H9 (cell line): ENCODE measurements around the gene GGA2. TPM values are rescaled to one million over a fixed set of nuclear protein-coding genes. Genes with fewer than 3 reads are reported as not detected.

Experiments used
- DNase-seq: peaks from one replicate; pipeline ENCODE4 v3.0.0-alpha.2; 2017
- H2AFZ ChIP-seq: one replicate; pipeline ENCODE4 v1.6.1; 2013; ENCODE audit warnings: mild to moderate bottlenecking, low read length, control low read depth, moderate library complexity
- H2AK5ac ChIP-seq: 2 replicates; pipeline ENCODE4 v1.6.1; 2013; ENCODE audit warnings: low read length, control low read depth, mixed read lengths; ENCODE audit not compliant: insufficient read length
- H2BK120ac ChIP-seq: one replicate; pipeline ENCODE4 v1.6.1; 2013; ENCODE audit warnings: low read depth, mild to moderate bottlenecking, low read length, control low read depth, inconsistent platforms; ENCODE audit not compliant: poor library complexity, severe bottlenecking
- H2BK12ac ChIP-seq: 2 replicates; pipeline ENCODE4 v1.6.1; 2013; ENCODE audit warnings: low read length, control low read depth, mixed read lengths, low read depth; ENCODE audit not compliant: insufficient read length
- H2BK15ac ChIP-seq: 2 replicates; pipeline ENCODE4 v1.6.1; 2013; ENCODE audit warnings: low read depth, low read length, control low read depth
- H2BK20ac ChIP-seq: one replicate; pipeline ENCODE4 v1.6.1; 2013; ENCODE audit warnings: low read depth, mild to moderate bottlenecking, low read length, control low read depth, inconsistent platforms; ENCODE audit not compliant: poor library complexity, severe bottlenecking
- H2BK5ac ChIP-seq: 2 replicates; pipeline ENCODE4 v1.6.1; 2013; ENCODE audit warnings: low read length, control low read depth, mixed read lengths; ENCODE audit not compliant: insufficient read length
- H3K14ac ChIP-seq: 2 replicates; pipeline ENCODE4 v1.6.1; 2013; ENCODE audit warnings: low read length, control low read depth; ENCODE audit not compliant: insufficient read depth
- H3K18ac ChIP-seq: 2 replicates; pipeline ENCODE4 v1.6.1; 2013; ENCODE audit warnings: low read depth, mild to moderate bottlenecking, mixed read lengths, low read length, control low read depth; ENCODE audit not compliant: insufficient read length
- H3K23ac ChIP-seq: 2 replicates; pipeline ENCODE4 v1.6.1; 2013; ENCODE audit warnings: low read length, control low read depth, mixed read lengths, low read depth; ENCODE audit not compliant: insufficient read length
- H3K23me2 ChIP-seq: 2 replicates; pipeline ENCODE4 v1.6.1; 2013; ENCODE audit warnings: low read depth, mild to moderate bottlenecking, mixed read lengths, low read length, control low read depth; ENCODE audit not compliant: insufficient read length, poor library complexity, severe bottlenecking
- H3K27ac ChIP-seq: 2 replicates; pipeline ENCODE4 v1.5.1; 2013; ENCODE audit warnings: low read length, control low read depth, mixed read lengths, low read depth; ENCODE audit not compliant: insufficient read length
- H3K27me3 ChIP-seq: 2 replicates; pipeline ENCODE4 v1.6.1; 2013; ENCODE audit warnings: low read length, control low read depth, inconsistent platforms; ENCODE audit not compliant: insufficient read depth
- H3K4ac ChIP-seq: 2 replicates; pipeline ENCODE4 v1.6.1; 2013; ENCODE audit warnings: low read depth, mild to moderate bottlenecking, control low read depth, inconsistent platforms, low read length, moderate library complexity
- H3K4me1 ChIP-seq: 2 replicates; pipeline ENCODE4 v1.6.1; 2013; ENCODE audit warnings: low read length, control low read depth, inconsistent platforms; ENCODE audit not compliant: insufficient read depth
- H3K4me2 ChIP-seq: 2 replicates; pipeline ENCODE4 v1.6.1; 2013; ENCODE audit warnings: low read length, control low read depth, mixed read lengths; ENCODE audit not compliant: insufficient read length, insufficient read depth
- H3K56ac ChIP-seq: 2 replicates; pipeline ENCODE4 v1.6.1; 2013; ENCODE audit warnings: low read depth, mild to moderate bottlenecking, mixed read lengths, low read length, control low read depth; ENCODE audit not compliant: insufficient read length
- H3K79me1 ChIP-seq: 2 replicates; pipeline ENCODE4 v1.6.1; 2013; ENCODE audit warnings: low read depth, mild to moderate bottlenecking, moderate library complexity, low read length, control low read depth, inconsistent platforms; ENCODE audit not compliant: insufficient read depth, poor library complexity, severe bottlenecking
- H3K79me2 ChIP-seq: 2 replicates; pipeline ENCODE4 v1.6.1; 2013; ENCODE audit warnings: low read length, control low read depth, inconsistent platforms; ENCODE audit not compliant: insufficient read depth
- H3K9ac ChIP-seq: 2 replicates; pipeline ENCODE4 v1.6.1; 2013; ENCODE audit warnings: low read length, control low read depth, mixed read lengths; ENCODE audit not compliant: insufficient read length; ENCODE audit errors: extremely low read depth
- H3K9me3 ChIP-seq: one replicate; pipeline ENCODE4 v1.6.1; 2013; ENCODE audit warnings: low read depth, low read length, inconsistent platforms; ENCODE audit not compliant: control insufficient read depth
- H3T11ph ChIP-seq: one replicate; pipeline ENCODE4 v1.6.1; 2013; ENCODE audit warnings: mild to moderate bottlenecking, low read length, control low read depth, inconsistent platforms
- H4K20me1 ChIP-seq: one replicate; pipeline ENCODE4 v1.6.1; 2013; ENCODE audit not compliant: control insufficient read depth, insufficient read length, insufficient read depth
- H4K5ac ChIP-seq: 2 replicates; pipeline ENCODE4 v1.6.1; 2013; ENCODE audit warnings: low read depth, mild to moderate bottlenecking, mixed read lengths, low read length, control low read depth; ENCODE audit not compliant: insufficient read length
- H4K8ac ChIP-seq: replicated peaks from 2 replicates; pipeline ENCODE4 v1.6.1; 2013; ENCODE audit warnings: low read length, control low read depth, mixed read lengths, low read depth; ENCODE audit not compliant: insufficient read length
- H4K91ac ChIP-seq: 2 replicates; pipeline ENCODE4 v1.6.1; 2013; ENCODE audit warnings: low read depth, mild to moderate bottlenecking, moderate library complexity, mixed read lengths, low read length, control low read depth; ENCODE audit not compliant: insufficient read length
- H3K27ac Mint-ChIP-seq, 3 experiments: 2 replicates in 2 of 3; 3 replicates in 1 of 3; pipeline ENCODE4 v1.8.0; 2020 to 2021; ENCODE audit warnings: mixed read lengths in 3 of 3, mild to moderate bottlenecking in 1 of 3, moderate library complexity in 1 of 3
- H3K27me3 Mint-ChIP-seq: 2 replicates; pipeline ENCODE4 v1.8.0; 2021; ENCODE audit warnings: low read depth, mild to moderate bottlenecking, moderate library complexity, mixed read lengths
- H3K36me3 Mint-ChIP-seq, 3 experiments: 2 replicates in 2 of 3; 3 replicates in 1 of 3; pipeline ENCODE4 v1.8.0; 2020 to 2021; ENCODE audit warnings: low read depth in 3 of 3, mixed read lengths in 3 of 3; ENCODE audit not compliant: insufficient read depth in 1 of 3
- H3K4me1 Mint-ChIP-seq, 2 experiments: 2 replicates each; pipeline ENCODE4 v1.8.0; 2020; ENCODE audit warnings: mixed read lengths in 2 of 2
- H3K4me3 Mint-ChIP-seq, 2 experiments: 2 replicates in 1 of 2; 3 replicates in 1 of 2; pipeline ENCODE4 v1.8.0; 2020 to 2021; ENCODE audit warnings: mild to moderate bottlenecking in 2 of 2, mixed read lengths in 2 of 2, moderate library complexity in 1 of 2
- H3K9me3 Mint-ChIP-seq, 2 experiments: 2 replicates in 1 of 2; 3 replicates in 1 of 2; pipeline ENCODE4 v1.8.0; 2020; ENCODE audit warnings: mild to moderate bottlenecking in 2 of 2, mixed read lengths in 2 of 2, moderate library complexity in 1 of 2
- CTCF ChIP-seq: fragments of 200-600 bp; sonication (generic); conservative IDR thresholded peaks from 3 replicates; pipeline ENCODE4 v1.8.0; 2021; ENCODE audit warnings: antibody characterized with exemption, mild to moderate bottlenecking
- WGBS: extraction: QIAGEN DNeasy Blood & Tissue Kit; methylation state at CpG from one replicate; pipeline ENCODE4 v1.1.7; 2013; ENCODE audit warnings: missing lambda C conversion rate, low lambda C conversion rate, mixed read lengths; ENCODE audit not compliant: insufficient read length; ENCODE audit errors: extremely low coverage; 5-methylcytosine and 5-hydroxymethylcytosine counted together
- total RNA-seq: library from RNA; stranded (reverse); gene quantifications from 2 replicates; pipeline ENCODE4 v1.2.1, GENCODE V29; 2021

Gene GGA2
- total RNA-seq, 1 experiment from 2014 or later = 143 TPM

DNA sequence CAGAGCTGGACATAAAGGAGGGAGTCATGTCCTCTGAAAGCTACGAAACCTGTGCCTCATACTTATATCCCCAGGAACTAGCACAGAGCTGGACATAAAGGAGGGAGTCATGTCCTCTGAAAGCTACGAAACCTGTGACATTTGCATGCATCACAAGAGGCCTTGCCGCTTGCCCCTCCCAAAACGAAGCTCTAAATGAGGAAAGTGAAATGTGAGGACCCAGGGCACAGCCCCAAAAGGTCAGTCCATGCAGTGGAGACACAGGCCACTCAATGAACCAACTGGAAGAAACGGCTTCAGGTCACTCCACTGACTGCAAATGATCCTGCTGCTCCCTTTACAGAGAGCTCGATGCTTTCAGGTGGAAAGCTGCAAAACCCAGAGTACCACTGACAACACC is 95.6 kb downstream of the GGA2 start:
- no CpG with 5 or more reads among the region's 6 CpGs for WGBS
- H3T11ph ChIP-seq = no peak overlapping the region
- no peak overlapping the region for H2BK15ac ChIP-seq
- Mint-ChIP-seq H3K27ac (no peak overlapping the region), H3K4me3 (no peak overlapping the region), H3K4me1 (peaks cover 11% of the 10 kb centered on the region in 2 experiments), H3K27me3 (no peaks in the 10 kb centered on the region), H3K9me3 (no peaks in the 10 kb centered on the region), H3K36me3 (peaks cover 5 to 48% (median 32%) of the 10 kb centered on the region in 3 experiments; a peak in 6 of 7 replicates)
- H4K91ac ChIP-seq = no peak overlapping the region
- no peak overlapping the region for H3K18ac ChIP-seq
- no peaks in the 10 kb centered on the region for H3K79me1 ChIP-seq
- no peaks in the 10 kb centered on the region for H3K23me2 ChIP-seq
- no peak overlapping the region for H2BK12ac ChIP-seq
- no peak overlapping the region for H3K4ac ChIP-seq
- H4K8ac ChIP-seq = no peak overlapping the region
- no peak overlapping the region for H3K14ac ChIP-seq
- no peak overlapping the region for H2BK5ac ChIP-seq
- H2AFZ ChIP-seq = no peak overlapping the region
- H3K27me3 ChIP-seq = no peaks in the 10 kb centered on the region
- H3K9ac ChIP-seq = no peak overlapping the region
- H3K4me1 ChIP-seq = peaks cover 3% of the 10 kb centered on the region; the same call in 1 of the 2 replicates
- no peak overlapping the region for H2BK20ac ChIP-seq
- no peak overlapping the region for H3K4me2 ChIP-seq
- H3K79me2 ChIP-seq = no peaks in the 10 kb centered on the region
- H3K9me3 ChIP-seq = no peaks in the 10 kb centered on the region
- H3K56ac ChIP-seq = no peak overlapping the region
- no peak overlapping the region for H2AK5ac ChIP-seq
- no peak overlapping the region for H3K23ac ChIP-seq
- TF ChIP-seq CTCF = no peak
- no peak overlapping the region for H2BK120ac ChIP-seq
- H4K20me1 ChIP-seq = no peaks in the 10 kb centered on the region
- H3K27ac ChIP-seq = no peak overlapping the region
- H4K5ac ChIP-seq = no peak overlapping the region
- DNase-seq = no peak

Other genes with a start within 250 kb of the GGA2 start
- gene SCNN1B, start 208.2 kb downstream of the GGA2 start, total RNA-seq = 0.11 and 0.35 TPM in 2 replicates
- 17.5 and 17.9 TPM in 2 replicates for gene COG7, start 57.3 kb downstream of the GGA2 start, total RNA-seq
- gene EARS2, start 46.9 kb upstream of the GGA2 start, total RNA-seq = 50.1 and 51.9 TPM in 2 replicates
- 107 and 112 TPM in 2 replicates for gene UBFD1, start 47.2 kb upstream of the GGA2 start, total RNA-seq
- 183 and 192 TPM in 2 replicates for gene NDUFAB1, start 85.8 kb upstream of the GGA2 start, total RNA-seq
- 37.7 and 40.3 TPM in 2 replicates for gene PALB2, start 130.8 kb upstream of the GGA2 start, total RNA-seq
- gene DCTN5, start 131.0 kb upstream of the GGA2 start, total RNA-seq = 114 and 115 TPM in 2 replicates
- 138 and 140 TPM in 2 replicates for gene PLK1, start 168.4 kb upstream of the GGA2 start, total RNA-seq
- 1.2 and 2.1 TPM in 2 replicates for gene ERN2, start 202.7 kb upstream of the GGA2 start, total RNA-seq
- 1.1 and 1.4 TPM in 2 replicates for gene CHP2, start 244.5 kb upstream of the GGA2 start, total RNA-seq